Measurements from ENCODE around the gene GPR78.

Gene GPR78

DNA sequence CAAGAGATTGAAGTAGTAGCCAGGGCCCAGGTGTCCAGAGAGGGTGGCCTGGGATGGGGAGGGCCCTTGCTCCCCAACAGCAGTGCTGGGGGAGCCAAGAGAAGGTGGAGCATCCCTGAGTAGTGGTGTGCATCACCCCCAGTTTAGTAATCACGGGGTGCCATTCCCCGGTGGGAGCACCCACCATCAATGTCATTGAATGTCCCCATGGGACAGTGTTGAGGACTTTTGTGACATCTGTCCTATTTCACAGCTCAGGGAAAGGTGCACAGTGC lies 7.9 kb downstream of the GPR78 start:
- no peak for TF ChIP-seq SETDB1 (IDR thresholded peaks at IDR 0.05; ENCODE audit: insufficient read length, low read length)
- no peak for TF ChIP-seq ZNF223 (tag by site-specific recombination; IDR thresholded peaks at IDR 0.05)
- no peak for TF ChIP-seq ZNF654 (tag by site-specific recombination; IDR thresholded peaks at IDR 0.05; ENCODE audit: low read depth)
- TF ChIP-seq ZNF248 (tag by site-specific recombination; IDR thresholded peaks at IDR 0.05) = no peak
- TF ChIP-seq ZNF514 (tag by site-specific recombination; IDR thresholded peaks at IDR 0.05) = no peak
- no peak for TF ChIP-seq BCL11A (tag by site-specific recombination; IDR thresholded peaks at IDR 0.05; ENCODE audit: low read depth)
- TF ChIP-seq, protein P1, sequence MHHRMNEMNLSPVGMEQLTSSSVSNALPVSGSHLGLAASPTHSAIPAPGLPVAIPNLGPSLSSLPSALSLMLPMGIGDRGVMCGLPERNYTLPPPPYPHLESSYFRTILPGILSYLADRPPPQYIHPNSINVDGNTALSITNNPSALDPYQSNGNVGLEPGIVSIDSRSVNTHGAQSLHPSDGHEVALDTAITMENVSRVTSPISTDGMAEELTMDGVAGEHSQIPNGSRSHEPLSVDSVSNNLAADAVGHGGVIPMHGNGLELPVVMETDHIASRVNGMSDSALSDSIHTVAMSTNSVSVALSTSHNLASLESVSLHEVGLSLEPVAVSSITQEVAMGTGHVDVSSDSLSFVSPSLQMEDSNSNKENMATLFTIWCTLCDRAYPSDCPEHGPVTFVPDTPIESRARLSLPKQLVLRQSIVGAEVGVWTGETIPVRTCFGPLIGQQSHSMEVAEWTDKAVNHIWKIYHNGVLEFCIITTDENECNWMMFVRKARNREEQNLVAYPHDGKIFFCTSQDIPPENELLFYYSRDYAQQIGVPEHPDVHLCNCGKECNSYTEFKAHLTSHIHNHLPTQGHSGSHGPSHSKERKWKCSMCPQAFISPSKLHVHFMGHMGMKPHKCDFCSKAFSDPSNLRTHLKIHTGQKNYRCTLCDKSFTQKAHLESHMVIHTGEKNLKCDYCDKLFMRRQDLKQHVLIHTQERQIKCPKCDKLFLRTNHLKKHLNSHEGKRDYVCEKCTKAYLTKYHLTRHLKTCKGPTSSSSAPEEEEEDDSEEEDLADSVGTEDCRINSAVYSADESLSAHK (tag by site-specific recombination; IDR thresholded peaks at IDR 0.05) = no peak
- TF ChIP-seq ZNF530 (tag by site-specific recombination; IDR thresholded peaks at IDR 0.05; ENCODE audit: low read depth) = no peak
- no peak for TF ChIP-seq ZNF560 (tag by site-specific recombination; IDR thresholded peaks at IDR 0.05; ENCODE audit: borderline replicate concordance)
- no peak for TF ChIP-seq ZNF785 (tag by site-specific recombination; IDR thresholded peaks at IDR 0.05)
- TF ChIP-seq ZSCAN30 (tag by site-specific recombination; IDR thresholded peaks at IDR 0.05) = no peak
- TF ChIP-seq ZNF837 (tag by site-specific recombination; IDR thresholded peaks at IDR 0.05) = no peak
- no peak for TF ChIP-seq ZNF335 (tag by site-specific recombination; conservative IDR thresholded peaks at IDR 0.05)
- POLR2A ChIA-PET = no interaction called here
- CTCF ChIA-PET = interaction anchor here (0.6 to 0.7 kb wide), 2 partner anchors 19 to 120 kb away, joined by 3 read pairs; no protein-coding TSS in a partner anchor

DNA sequence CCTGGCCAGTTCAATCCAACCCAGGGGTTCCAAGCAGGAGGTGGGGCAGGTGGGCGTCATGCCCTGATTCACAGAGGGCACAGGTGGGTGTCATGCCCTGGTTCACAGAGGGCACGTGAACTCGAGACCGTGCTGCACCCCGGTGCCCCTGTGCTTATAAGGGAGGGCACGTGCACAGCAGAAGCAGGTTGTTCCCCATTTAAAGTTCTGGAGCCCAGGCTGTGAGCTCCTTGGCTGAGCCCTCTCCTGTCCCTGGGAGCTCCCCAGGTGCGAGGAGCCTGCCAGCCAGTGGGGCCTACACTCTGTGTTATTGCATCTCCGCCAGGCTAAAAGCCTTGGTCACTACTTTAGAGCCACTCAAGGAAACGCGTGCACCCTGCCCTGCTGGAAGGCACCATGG lies 9.1 kb downstream of the GPR78 start:
- Histone ChIP-seq H3K9me3 (ENCODE audit: control insufficient read depth, insufficient read depth, low read depth, low read length) (no peaks in the 10 kb centered on the region), H3K27ac (ENCODE audit: extremely low read depth, low read depth, low read length) (no peak overlapping the region), H3K36me3 (ENCODE audit: control insufficient read depth in 2 of 2, insufficient read depth in 1 of 2, low read length in 2 of 2) (no peaks in the 10 kb centered on the region), H3K4me1 (ENCODE audit: control insufficient read depth, insufficient read depth, low read length) (no peaks in the 10 kb centered on the region), H3K4me3 (ENCODE audit: low read depth, low read length) (no peak overlapping the region)
- TF ChIP-seq, protein P2, sequence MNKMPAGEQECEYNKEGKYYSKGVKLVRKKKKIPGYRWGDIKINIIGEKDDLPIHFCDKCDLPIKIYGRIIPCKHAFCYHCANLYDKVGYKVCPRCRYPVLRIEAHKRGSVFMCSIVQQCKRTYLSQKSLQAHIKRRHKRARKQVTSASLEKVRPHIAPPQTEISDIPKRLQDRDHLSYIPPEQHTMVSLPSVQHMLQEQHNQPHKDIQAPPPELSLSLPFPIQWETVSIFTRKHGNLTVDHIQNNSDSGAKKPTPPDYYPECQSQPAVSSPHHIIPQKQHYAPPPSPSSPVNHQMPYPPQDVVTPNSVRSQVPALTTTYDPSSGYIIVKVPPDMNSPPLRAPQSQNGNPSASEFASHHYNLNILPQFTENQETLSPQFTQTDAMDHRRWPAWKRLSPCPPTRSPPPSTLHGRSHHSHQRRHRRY (tag by site-specific recombination; IDR thresholded peaks at IDR 0.05) = no peak
- no peak for TF ChIP-seq ZNF629 (tag by site-specific recombination; IDR thresholded peaks at IDR 0.05)
- TF ChIP-seq ZNF169 (tag by site-specific recombination; IDR thresholded peaks at IDR 0.05) = no peak
- no peak for TF ChIP-seq ZNF670 (tag by site-specific recombination; IDR thresholded peaks at IDR 0.05; ENCODE audit: low read depth)
- TF ChIP-seq ZNF76 (tag by site-specific recombination; IDR thresholded peaks at IDR 0.05; ENCODE audit: borderline replicate concordance, low read depth) = no peak
- TF ChIP-seq ZNF747 (tag by site-specific recombination; IDR thresholded peaks at IDR 0.05) = no peak
- TF ChIP-seq ZNF776 (tag by site-specific recombination; IDR thresholded peaks at IDR 0.05; ENCODE audit: borderline replicate concordance) = no peak
- TF ChIP-seq WT1 (tag by site-specific recombination; IDR thresholded peaks at IDR 0.05) = no peak
- no peak for TF ChIP-seq ZNF473 (tag by site-specific recombination; IDR thresholded peaks at IDR 0.05)
- no peak for TF ChIP-seq ZNF311 (tag by site-specific recombination; IDR thresholded peaks at IDR 0.05; ENCODE audit: borderline replicate concordance)
- TF ChIP-seq ZNF623 (tag by site-specific recombination; IDR thresholded peaks at IDR 0.05) = no peak
- TF ChIP-seq ZNF624 (tag by site-specific recombination; IDR thresholded peaks at IDR 0.05) = no peak
- TF ChIP-seq ZNF350 (tag by site-specific recombination; IDR thresholded peaks at IDR 0.05) = no peak
- TF ChIP-seq, protein P3, sequence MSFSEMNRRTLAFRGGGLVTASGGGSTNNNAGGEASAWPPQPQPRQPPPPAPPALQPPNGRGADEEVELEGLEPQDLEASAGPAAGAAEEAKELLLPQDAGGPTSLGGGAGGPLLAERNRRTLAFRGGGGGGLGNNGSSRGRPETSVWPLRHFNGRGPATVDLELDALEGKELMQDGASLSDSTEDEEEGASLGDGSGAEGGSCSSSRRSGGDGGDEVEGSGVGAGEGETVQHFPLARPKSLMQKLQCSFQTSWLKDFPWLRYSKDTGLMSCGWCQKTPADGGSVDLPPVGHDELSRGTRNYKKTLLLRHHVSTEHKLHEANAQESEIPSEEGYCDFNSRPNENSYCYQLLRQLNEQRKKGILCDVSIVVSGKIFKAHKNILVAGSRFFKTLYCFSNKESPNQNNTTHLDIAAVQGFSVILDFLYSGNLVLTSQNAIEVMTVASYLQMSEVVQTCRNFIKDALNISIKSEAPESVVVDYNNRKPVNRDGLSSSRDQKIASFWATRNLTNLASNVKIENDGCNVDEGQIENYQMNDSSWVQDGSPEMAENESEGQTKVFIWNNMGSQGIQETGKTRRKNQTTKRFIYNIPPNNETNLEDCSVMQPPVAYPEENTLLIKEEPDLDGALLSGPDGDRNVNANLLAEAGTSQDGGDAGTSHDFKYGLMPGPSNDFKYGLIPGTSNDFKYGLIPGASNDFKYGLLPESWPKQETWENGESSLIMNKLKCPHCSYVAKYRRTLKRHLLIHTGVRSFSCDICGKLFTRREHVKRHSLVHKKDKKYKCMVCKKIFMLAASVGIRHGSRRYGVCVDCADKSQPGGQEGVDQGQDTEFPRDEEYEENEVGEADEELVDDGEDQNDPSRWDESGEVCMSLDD (tag by site-specific recombination; IDR thresholded peaks at IDR 0.05) = no peak
- TF ChIP-seq, protein P4, sequence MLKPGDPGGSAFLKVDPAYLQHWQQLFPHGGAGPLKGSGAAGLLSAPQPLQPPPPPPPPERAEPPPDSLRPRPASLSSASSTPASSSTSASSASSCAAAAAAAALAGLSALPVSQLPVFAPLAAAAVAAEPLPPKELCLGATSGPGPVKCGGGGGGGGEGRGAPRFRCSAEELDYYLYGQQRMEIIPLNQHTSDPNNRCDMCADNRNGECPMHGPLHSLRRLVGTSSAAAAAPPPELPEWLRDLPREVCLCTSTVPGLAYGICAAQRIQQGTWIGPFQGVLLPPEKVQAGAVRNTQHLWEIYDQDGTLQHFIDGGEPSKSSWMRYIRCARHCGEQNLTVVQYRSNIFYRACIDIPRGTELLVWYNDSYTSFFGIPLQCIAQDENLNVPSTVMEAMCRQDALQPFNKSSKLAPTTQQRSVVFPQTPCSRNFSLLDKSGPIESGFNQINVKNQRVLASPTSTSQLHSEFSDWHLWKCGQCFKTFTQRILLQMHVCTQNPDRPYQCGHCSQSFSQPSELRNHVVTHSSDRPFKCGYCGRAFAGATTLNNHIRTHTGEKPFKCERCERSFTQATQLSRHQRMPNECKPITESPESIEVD (tag by site-specific recombination; IDR thresholded peaks at IDR 0.05) = no peak
- POLR2A ChIA-PET = interaction anchor here (1.6 kb wide), 1 partner anchor 121 kb away, joined by 3 read pairs; no protein-coding TSS in a partner anchor
- CTCF ChIA-PET = interaction anchor here (0.6 kb wide), 1 partner anchor 9 kb away, joined by 3 read pairs; the partner anchor contains the start of gene GPR78

More for the DNA sequence above, 7.9 kb downstream of the GPR78 start:
- Histone ChIP-seq H3K9me3 (ENCODE audit: control insufficient read depth, insufficient read depth, low read depth, low read length) (no peaks in the 10 kb centered on the region), H3K27ac (ENCODE audit: extremely low read depth, low read depth, low read length) (no peak overlapping the region), H3K36me3 (ENCODE audit: control insufficient read depth in 2 of 2, insufficient read depth in 1 of 2, low read length in 2 of 2) (no peaks in the 10 kb centered on the region), H3K4me3 (ENCODE audit: low read depth, low read length) (no peak overlapping the region), H3K4me1 (ENCODE audit: control insufficient read depth, insufficient read depth, low read length) (no peaks in the 10 kb centered on the region)

Measured in HEK293 (cell line).